GM12878 (cell line): Measurements from ENCODE around the gene C16orf96. TPM values are rescaled to one million over a fixed set of nuclear protein-coding genes. Genes with fewer than 3 reads are reported as not detected.
A peak's percentile ranks its signal among the peaks of the same experiment; 100 is the strongest.

Experiments
- ATF2 ChIP-seq: IDR thresholded peaks from 2 replicates; pipeline ENCODE4 v1.6.1; 2012; ENCODE audit warnings: low read length, inconsistent platforms
- BCLAF1 ChIP-seq: fragments of 450-650 bp; IDR thresholded peaks from 2 replicates; pipeline ENCODE4 v1.6.1; 2017; ENCODE audit warnings: antibody characterized with exemption, mild to moderate bottlenecking, moderate library complexity
- E2F8 ChIP-seq: fragments of 450-650 bp; IDR thresholded peaks from 2 replicates; pipeline ENCODE4 v1.6.1; 2018; ENCODE audit warnings: mild to moderate bottlenecking, low read depth, moderate library complexity; ENCODE audit not compliant: partially characterized antibody
- MYC ChIP-seq: IDR thresholded peaks from 2 replicates; pipeline ENCODE4 v1.6.1; 2011; ENCODE audit warnings: mild to moderate bottlenecking, low read length, moderate library complexity, inconsistent platforms; ENCODE audit not compliant: insufficient read depth, insufficient replicate concordance, insufficient read length, severe bottlenecking
- NR2C1 ChIP-seq: fragments of 450-650 bp; IDR thresholded peaks from 2 replicates; pipeline ENCODE4 v1.6.1; 2017; ENCODE audit warnings: antibody characterized with exemption, mild to moderate bottlenecking, moderate library complexity
- RAD21 ChIP-seq: IDR thresholded peaks from 2 replicates; pipeline ENCODE4 v1.6.1; 2011; ENCODE audit warnings: mild to moderate bottlenecking, low read depth, low read length, moderate library complexity; ENCODE audit not compliant: insufficient read depth
- SMAD5 ChIP-seq: IDR thresholded peaks from 2 replicates; pipeline ENCODE4 v1.6.1; 2016; ENCODE audit warnings: antibody characterized with exemption, low read depth
- SPI1 ChIP-seq: IDR thresholded peaks from 2 replicates; pipeline ENCODE4 v1.6.1; 2011; ENCODE audit warnings: low read depth, mild to moderate bottlenecking, low read length, moderate library complexity, borderline replicate concordance; ENCODE audit not compliant: insufficient read depth
- TARDBP ChIP-seq: IDR thresholded peaks from 2 replicates; pipeline ENCODE4 v1.6.1; 2016; ENCODE audit warnings: borderline replicate concordance
- ZNF592 ChIP-seq: fragments of 450-650 bp; IDR thresholded peaks from 2 replicates; pipeline ENCODE4 v1.6.1; 2017; ENCODE audit warnings: mild to moderate bottlenecking, moderate library complexity
- ZNF687 ChIP-seq: fragments of 450-650 bp; IDR thresholded peaks from 2 replicates; pipeline ENCODE4 v1.6.1; 2017; ENCODE audit warnings: mild to moderate bottlenecking, moderate library complexity
- polyA plus RNA-seq, 11 experiments: library from polyadenylated mRNA; depleted of rRNA in 4 of 11; unstranded in 6 of 11; stranded (reverse) in 5 of 11; fragments of >200 nt; fragmentation: Nextera tagmentation in 4 of 11; fragmentation: Illumina TruSeq in 1 of 11; extraction: Ambion mirVana in 4 of 11; extraction: Trizol in 1 of 11; gene quantifications; 1 replicate in 1 of 11; 2 replicates in 10 of 11; pipeline versions ENCODE4 v1.2.1 to v1.2.3, GENCODE V29; 2011 to 2016; ENCODE audit warnings: inconsistent platforms in 2 of 11, missing spikeins in 2 of 11, low read depth in 1 of 11
- total RNA-seq, 4 experiments: library from RNA; depleted of rRNA in 3 of 4; stranded (reverse); fragments of >200 nt in 3 of 4; fragmentation: Illumina TruSeq in 1 of 4; extraction: Trizol in 1 of 4; gene quantifications; 2 replicates each; pipeline versions ENCODE4 v1.2.1 to v1.2.3, GENCODE V29; 2013 to 2021

C16orf96 gene
- total and polyA plus RNA-seq, 10 of the 15 experiments (the other 5 are each of a cell fraction or from before 2014, with no cell fraction given): 0.01 to 0.08 (median 0.01) TPM; not detected in 7

- TF ChIP-seq ATF2: no peak
- no peak for TF ChIP-seq MYC
- peak; percentile 76 for TF ChIP-seq NR2C1
- peak; percentile 92 for TF ChIP-seq BCLAF1
- TF ChIP-seq ZNF687: peak; percentile 83
- 0 out of 2 replicates have a peak, but pooled peaks have one; percentile 88 for TF ChIP-seq ZNF592
- 0 out of 2 replicates have a peak, but pooled peaks have one; percentile 49 for TF ChIP-seq TARDBP
- peak; percentile 66 for TF ChIP-seq RAD21
- TF ChIP-seq SMAD5: 0 out of 2 replicates have a peak, but pooled peaks have one; percentile 8
- TF ChIP-seq E2F8: no peak
- no peak for TF ChIP-seq SPI1
Measured at GRCh38 chr16:4624015-4624826, 68.1 kb downstream of the C16orf96 start, which contains the start of gene MGRN1 (continued).
